ENCODE results near the gene KCNQ1. TPM values are rescaled to one million over a fixed set of nuclear protein-coding genes. Genes with fewer than 3 reads are reported as not detected.
A peak's percentile ranks its signal among the peaks of the same experiment; 100 is the strongest.

Gene KCNQ1
- total and polyA plus RNA-seq, 2 of the 13 experiments (the other 11 are each of a cell fraction or from before 2014, with no cell fraction given): 0.02 to 0.08 TPM

GRCh38 chr11:2411446-2412305 lies 33.1 kb upstream of the KCNQ1 start:
- DNase-seq (ENCODE audit: low spot score) (no peak), ATAC-seq (no peak), FAIRE-seq (no peak)
- ChIA-PET CTCF (ENCODE audit: low intra/inter-chr PET ratio, low total read pairs) (no interaction called here), POLR2A (interaction anchor here (5.7 kb wide), 1 partner anchor 11 kb away, joined by 49 read pairs; the partner anchor contains the start of gene TSSC4)
- intact Hi-C loops (cut with micrococcal nuclease; ENCODE audit: unreplicated experiment) (no loop called here), in situ Hi-C loops (cut with HindIII; ENCODE audit: extremely low pct_ligation_motif_present, low pct_unique_long_range_greater_than_20kb) (no loop called here)
- no TSS peak for BruUV-seq (replicated peaks)
- Histone ChIP-seq H3K36me3 (replicated peaks in 1 of 2; ENCODE audit: control insufficient read depth in 1 of 2, insufficient read depth in 2 of 2, low read length in 2 of 2) (no peaks in the 10 kb centered on the region), H3K4me3 (replicated peaks in 1 of 3; ENCODE audit: insufficient read depth in 1 of 3, low read depth in 2 of 3, low read length in 3 of 3) (no peak overlapping the region), H3K27me3 (ENCODE audit: control insufficient read depth in 1 of 2, insufficient read depth in 2 of 2, low read length in 2 of 2) (no peaks in the 10 kb centered on the region; a peak in 1 of 5 replicates), H3K79me2 (ENCODE audit: insufficient read depth, low read length) (no peaks in the 10 kb centered on the region), H4K20me1 (ENCODE audit: insufficient read depth, low read length) (no peaks in the 10 kb centered on the region), H3K9me3 (ENCODE audit: low read length) (no peaks in the 10 kb centered on the region), H3K27ac (ENCODE audit: extremely low read length, insufficient read depth, low read length) (no peak overlapping the region), H3K4me2 (ENCODE audit: low read depth, low read length) (0 out of 2 replicates have a peak overlapping the region, but pooled peaks have one; percentile 5), H3K4me1 (ENCODE audit: insufficient read depth, low read length) (peaks cover 58% of the 10 kb centered on the region), H2AFZ (ENCODE audit: low read length) (no peak overlapping the region), H3K9ac (ENCODE audit: insufficient read depth, low read depth, low read length) (peak overlapping the region; percentile 11; the same call in 1 of the 2 replicates)
- WGBS (ENCODE audit: low lambda C conversion rate): 90% methylated on average over 23 of the region's 30 CpGs
- TF ChIP-seq ZBTB7B (CRISPR knock-in tag; IDR thresholded peaks at IDR 0.05) (no peak), ETV6 (CRISPR knock-in tag; conservative IDR thresholded peaks at IDR 0.05) (no peak), TBX3 (IDR thresholded peaks at IDR 0.05; ENCODE audit: borderline replicate concordance) (no peak), HNF4A (CRISPR knock-in tag; IDR thresholded peaks at IDR 0.05) (no peak), ZSCAN30 (CRISPR knock-in tag; IDR thresholded peaks at IDR 0.05) (no peak), ZNF558 (CRISPR knock-in tag; IDR thresholded peaks at IDR 0.05; ENCODE audit: borderline replicate concordance) (no peak), HCFC1 (IDR thresholded peaks at IDR 0.05; ENCODE audit: low read depth, low read length) (no peak), ZNF430 (CRISPR knock-in tag; IDR thresholded peaks at IDR 0.05) (no peak), ZNF30 (CRISPR knock-in tag; IDR thresholded peaks at IDR 0.05) (0 out of 2 replicates have a peak, but pooled peaks have one; percentile 50), KDM5B (CRISPR knock-in tag; IDR thresholded peaks at IDR 0.05; ENCODE audit: borderline replicate concordance) (peak; percentile 13; the same call in 1 of the 2 replicates), MIER3 (CRISPR knock-in tag; IDR thresholded peaks at IDR 0.05; ENCODE audit: borderline replicate concordance) (no peak), FOXA1 (IDR thresholded peaks at IDR 0.05) (no peak), FOXA1 (CRISPR knock-in tag; IDR thresholded peaks at IDR 0.05) (no peak), ZIK1 (CRISPR knock-in tag; IDR thresholded peaks at IDR 0.05; ENCODE audit: borderline replicate concordance, low read depth) (no peak), ZNF33B (CRISPR knock-in tag; IDR thresholded peaks at IDR 0.05) (0 out of 2 replicates have a peak, but pooled peaks have one; percentile 10), FOXA3 (CRISPR knock-in tag; IDR thresholded peaks at IDR 0.05) (no peak), ZKSCAN1 (IDR thresholded peaks at IDR 0.05; ENCODE audit: low read length) (no peak)
- TF ChIP-seq, protein P1, sequence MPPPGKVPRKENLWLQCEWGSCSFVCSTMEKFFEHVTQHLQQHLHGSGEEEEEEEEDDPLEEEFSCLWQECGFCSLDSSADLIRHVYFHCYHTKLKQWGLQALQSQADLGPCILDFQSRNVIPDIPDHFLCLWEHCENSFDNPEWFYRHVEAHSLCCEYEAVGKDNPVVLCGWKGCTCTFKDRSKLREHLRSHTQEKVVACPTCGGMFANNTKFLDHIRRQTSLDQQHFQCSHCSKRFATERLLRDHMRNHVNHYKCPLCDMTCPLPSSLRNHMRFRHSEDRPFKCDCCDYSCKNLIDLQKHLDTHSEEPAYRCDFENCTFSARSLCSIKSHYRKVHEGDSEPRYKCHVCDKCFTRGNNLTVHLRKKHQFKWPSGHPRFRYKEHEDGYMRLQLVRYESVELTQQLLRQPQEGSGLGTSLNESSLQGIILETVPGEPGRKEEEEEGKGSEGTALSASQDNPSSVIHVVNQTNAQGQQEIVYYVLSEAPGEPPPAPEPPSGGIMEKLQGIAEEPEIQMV (CRISPR knock-in tag; IDR thresholded peaks at IDR 0.05; ENCODE audit: low read depth): 0 out of 2 replicates have a peak, but pooled peaks have one; percentile 20
- TF ChIP-seq, protein P2, sequence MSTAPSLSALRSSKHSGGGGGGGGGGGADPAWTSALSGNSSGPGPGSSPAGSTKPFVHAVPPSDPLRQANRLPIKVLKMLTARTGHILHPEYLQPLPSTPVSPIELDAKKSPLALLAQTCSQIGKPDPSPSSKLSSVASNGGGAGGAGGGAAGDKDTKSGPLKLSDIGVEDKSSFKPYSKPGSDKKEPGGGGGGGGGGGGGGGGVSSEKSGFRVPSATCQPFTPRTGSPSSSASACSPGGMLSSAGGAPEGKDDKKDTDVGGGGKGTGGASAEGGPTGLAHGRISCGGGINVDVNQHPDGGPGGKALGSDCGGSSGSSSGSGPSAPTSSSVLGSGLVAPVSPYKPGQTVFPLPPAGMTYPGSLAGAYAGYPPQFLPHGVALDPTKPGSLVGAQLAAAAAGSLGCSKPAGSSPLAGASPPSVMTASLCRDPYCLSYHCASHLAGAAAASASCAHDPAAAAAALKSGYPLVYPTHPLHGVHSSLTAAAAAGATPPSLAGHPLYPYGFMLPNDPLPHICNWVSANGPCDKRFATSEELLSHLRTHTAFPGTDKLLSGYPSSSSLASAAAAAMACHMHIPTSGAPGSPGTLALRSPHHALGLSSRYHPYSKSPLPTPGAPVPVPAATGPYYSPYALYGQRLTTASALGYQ (CRISPR knock-in tag; IDR thresholded peaks at IDR 0.05): no peak
- TF ChIP-seq, protein P3, sequence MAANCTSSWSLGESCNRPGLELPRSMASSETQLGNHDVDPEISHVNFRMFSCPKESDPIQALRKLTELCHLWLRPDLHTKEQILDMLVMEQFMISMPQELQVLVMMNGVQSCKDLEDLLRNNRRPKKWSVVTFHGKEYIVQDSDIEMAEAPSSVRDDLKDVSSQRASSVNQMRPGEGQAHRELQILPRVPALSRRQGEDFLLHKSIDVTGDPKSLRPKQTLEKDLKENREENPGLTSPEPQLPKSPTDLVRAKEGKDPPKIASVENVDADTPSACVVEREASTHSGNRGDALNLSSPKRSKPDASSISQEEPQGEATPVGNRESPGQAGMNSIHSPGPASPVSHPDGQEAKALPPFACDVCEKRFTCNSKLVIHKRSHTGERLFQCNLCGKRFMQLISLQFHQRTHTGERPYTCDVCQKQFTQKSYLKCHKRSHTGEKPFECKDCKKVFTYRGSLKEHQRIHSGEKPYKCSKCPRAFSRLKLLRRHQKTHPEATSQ (CRISPR knock-in tag; IDR thresholded peaks at IDR 0.05; ENCODE audit: borderline replicate concordance): no peak

Measured in HepG2 (cell line).